ENCODE measurements around the gene PITPNM1.
"Not testable (repeated sequence)": the region's sequence is repeated elsewhere in the genome, so short reads cannot be mapped to it uniquely, and the experiment has no call there.

DNA sequence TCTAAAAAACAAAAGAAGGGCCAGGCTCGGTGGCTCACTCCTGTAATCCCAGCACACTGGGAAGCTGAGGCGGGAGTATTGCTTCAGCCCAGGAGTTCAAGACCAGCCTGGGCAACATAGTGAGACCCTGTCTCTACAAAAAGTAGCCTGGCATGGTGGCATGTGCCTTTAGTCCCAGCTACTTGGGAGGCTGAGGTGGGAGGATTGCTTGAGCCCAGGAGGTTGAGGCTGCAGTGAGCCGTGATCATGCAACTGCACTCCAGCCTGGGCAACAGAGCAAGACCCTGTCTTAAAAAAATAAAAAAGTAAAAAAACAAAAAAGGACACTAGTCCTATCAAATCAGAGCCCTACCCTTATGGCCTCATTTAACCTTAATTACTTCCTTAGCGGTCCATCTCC, 6.4 kb upstream of the PITPNM1 start:
- TF ChIP-seq EP300 (conservative IDR thresholded peaks at IDR 0.05; ENCODE audit: poor library complexity, severe bottlenecking); POLR2AphosphoS5 (IDR thresholded peaks at IDR 0.05); EZH2 (IDR thresholded peaks at IDR 0.05; ENCODE audit: borderline replicate concordance, insufficient read depth, low read length, poor library complexity, severe bottlenecking); TAF1 (IDR thresholded peaks at IDR 0.05; ENCODE audit: low read depth); RAD21 (conservative IDR thresholded peaks at IDR 0.05); SMC3 (conservative IDR thresholded peaks at IDR 0.05; ENCODE audit: poor library complexity): not testable (repeated sequence)
- TF ChIP-seq, protein P1, sequence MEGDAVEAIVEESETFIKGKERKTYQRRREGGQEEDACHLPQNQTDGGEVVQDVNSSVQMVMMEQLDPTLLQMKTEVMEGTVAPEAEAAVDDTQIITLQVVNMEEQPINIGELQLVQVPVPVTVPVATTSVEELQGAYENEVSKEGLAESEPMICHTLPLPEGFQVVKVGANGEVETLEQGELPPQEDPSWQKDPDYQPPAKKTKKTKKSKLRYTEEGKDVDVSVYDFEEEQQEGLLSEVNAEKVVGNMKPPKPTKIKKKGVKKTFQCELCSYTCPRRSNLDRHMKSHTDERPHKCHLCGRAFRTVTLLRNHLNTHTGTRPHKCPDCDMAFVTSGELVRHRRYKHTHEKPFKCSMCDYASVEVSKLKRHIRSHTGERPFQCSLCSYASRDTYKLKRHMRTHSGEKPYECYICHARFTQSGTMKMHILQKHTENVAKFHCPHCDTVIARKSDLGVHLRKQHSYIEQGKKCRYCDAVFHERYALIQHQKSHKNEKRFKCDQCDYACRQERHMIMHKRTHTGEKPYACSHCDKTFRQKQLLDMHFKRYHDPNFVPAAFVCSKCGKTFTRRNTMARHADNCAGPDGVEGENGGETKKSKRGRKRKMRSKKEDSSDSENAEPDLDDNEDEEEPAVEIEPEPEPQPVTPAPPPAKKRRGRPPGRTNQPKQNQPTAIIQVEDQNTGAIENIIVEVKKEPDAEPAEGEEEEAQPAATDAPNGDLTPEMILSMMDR (IDR thresholded peaks at IDR 0.05; ENCODE audit: poor library complexity, severe bottlenecking): not testable (repeated sequence)
- TF ChIP-seq, protein P2, sequence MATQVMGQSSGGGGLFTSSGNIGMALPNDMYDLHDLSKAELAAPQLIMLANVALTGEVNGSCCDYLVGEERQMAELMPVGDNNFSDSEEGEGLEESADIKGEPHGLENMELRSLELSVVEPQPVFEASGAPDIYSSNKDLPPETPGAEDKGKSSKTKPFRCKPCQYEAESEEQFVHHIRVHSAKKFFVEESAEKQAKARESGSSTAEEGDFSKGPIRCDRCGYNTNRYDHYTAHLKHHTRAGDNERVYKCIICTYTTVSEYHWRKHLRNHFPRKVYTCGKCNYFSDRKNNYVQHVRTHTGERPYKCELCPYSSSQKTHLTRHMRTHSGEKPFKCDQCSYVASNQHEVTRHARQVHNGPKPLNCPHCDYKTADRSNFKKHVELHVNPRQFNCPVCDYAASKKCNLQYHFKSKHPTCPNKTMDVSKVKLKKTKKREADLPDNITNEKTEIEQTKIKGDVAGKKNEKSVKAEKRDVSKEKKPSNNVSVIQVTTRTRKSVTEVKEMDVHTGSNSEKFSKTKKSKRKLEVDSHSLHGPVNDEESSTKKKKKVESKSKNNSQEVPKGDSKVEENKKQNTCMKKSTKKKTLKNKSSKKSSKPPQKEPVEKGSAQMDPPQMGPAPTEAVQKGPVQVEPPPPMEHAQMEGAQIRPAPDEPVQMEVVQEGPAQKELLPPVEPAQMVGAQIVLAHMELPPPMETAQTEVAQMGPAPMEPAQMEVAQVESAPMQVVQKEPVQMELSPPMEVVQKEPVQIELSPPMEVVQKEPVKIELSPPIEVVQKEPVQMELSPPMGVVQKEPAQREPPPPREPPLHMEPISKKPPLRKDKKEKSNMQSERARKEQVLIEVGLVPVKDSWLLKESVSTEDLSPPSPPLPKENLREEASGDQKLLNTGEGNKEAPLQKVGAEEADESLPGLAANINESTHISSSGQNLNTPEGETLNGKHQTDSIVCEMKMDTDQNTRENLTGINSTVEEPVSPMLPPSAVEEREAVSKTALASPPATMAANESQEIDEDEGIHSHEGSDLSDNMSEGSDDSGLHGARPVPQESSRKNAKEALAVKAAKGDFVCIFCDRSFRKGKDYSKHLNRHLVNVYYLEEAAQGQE (IDR thresholded peaks at IDR 0.05; ENCODE audit: borderline replicate concordance): not testable (repeated sequence)
